ENCODE data around the gene MST1R.
A peak's percentile ranks its signal among the peaks of the same experiment; 100 is the strongest.

The MST1R gene

DNA sequence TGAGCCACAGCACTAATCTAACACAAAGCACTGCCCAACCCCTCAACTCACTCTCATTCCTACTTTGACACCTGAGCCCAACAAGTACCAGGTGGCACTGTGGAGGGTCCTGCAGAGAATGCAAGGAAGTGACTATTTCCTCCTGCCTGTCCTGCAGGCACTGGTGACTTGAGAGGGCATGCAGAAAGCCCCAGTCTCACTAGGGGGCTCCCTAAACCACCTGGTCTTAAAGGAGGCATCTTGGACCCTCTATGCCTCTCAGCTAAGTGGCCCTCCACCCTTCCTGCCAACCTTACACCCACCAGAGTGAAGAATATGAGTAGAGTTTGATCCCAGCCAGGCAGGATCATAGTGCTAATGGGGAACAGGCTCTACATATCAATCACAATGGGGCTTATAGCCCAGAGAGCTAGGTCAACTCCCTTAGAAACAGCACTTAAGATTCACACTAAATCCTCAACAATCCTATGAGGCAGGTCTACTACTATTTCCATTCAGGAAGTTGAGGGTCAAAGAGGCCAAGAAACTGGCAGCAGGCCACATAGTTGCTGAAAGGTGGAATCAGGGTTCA is 62.5 kb downstream of the MST1R start:
- H3K4me3 ChIP-seq (ENCODE audit: low read depth, low read length) = no peak overlapping the region
- peak; percentile 61 for TF ChIP-seq CTCF (IDR thresholded peaks at IDR 0.05; ENCODE audit: borderline replicate concordance, insufficient read depth, low read depth, low read length)

DNA sequence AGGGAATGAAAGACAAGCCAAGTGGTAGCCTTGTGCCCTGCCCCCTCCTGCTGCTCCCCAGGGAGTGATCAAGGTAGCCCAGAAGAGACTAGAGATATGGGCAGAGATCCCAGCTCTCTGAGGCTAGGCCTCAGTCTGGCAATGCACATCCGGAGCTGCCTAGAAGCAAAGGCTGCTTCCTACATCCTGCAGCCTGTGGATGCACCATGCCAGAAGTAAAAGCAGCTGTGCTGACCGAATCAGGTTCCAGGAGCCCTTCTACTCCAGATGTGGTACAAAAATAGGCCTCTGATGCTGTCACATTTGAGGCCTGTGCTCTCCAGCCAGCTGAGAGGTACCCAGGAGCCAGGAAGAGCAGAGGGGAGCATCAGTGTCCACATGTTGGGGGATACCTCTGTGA is 63.3 kb downstream of the MST1R start:
- no peak overlapping the region for H3K4me3 ChIP-seq (ENCODE audit: low read depth, low read length)
- no peak for TF ChIP-seq CTCF (IDR thresholded peaks at IDR 0.05; ENCODE audit: borderline replicate concordance, insufficient read depth, low read depth, low read length)

DNA sequence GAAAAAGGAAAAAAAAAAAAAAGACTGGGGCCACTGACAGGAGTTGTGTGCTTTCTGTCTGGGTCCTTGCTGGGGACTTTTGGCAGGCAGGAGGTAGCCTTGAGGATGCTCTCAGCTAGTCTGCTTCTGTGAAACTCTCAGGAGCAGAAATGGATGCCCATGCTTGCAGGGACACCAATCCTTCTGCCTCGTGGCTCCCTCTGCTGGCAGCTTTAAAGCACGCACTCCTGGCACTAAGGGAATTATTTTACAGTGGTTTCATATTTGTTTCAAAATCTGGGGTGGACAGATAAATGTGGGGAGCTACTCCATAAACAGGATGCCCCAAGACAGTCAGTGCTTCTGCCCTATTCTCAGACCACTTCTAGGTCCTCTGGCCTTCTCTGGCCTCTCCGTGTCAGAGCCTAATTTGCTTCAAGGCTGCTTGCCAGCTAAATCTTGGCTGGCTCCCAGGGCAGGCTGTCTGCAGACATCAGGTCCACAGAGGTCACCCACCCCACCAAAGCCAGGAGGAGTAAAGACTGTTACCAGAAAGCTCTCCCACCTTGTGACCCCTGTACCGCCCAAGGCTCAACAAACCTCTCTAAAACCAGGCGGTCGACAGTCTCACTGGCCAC is 64.4 kb downstream of the MST1R start:
- no peak overlapping the region for H3K4me3 ChIP-seq (ENCODE audit: low read depth, low read length)
- TF ChIP-seq CTCF (IDR thresholded peaks at IDR 0.05; ENCODE audit: borderline replicate concordance, insufficient read depth, low read depth, low read length) = peak; percentile 77

Data from GM12875 (cell line).